ENCODE measurements around the gene ARSG.
A peak's percentile ranks its signal among the peaks of the same experiment; 100 is the strongest.

- TF ChIP-seq, protein P1, sequence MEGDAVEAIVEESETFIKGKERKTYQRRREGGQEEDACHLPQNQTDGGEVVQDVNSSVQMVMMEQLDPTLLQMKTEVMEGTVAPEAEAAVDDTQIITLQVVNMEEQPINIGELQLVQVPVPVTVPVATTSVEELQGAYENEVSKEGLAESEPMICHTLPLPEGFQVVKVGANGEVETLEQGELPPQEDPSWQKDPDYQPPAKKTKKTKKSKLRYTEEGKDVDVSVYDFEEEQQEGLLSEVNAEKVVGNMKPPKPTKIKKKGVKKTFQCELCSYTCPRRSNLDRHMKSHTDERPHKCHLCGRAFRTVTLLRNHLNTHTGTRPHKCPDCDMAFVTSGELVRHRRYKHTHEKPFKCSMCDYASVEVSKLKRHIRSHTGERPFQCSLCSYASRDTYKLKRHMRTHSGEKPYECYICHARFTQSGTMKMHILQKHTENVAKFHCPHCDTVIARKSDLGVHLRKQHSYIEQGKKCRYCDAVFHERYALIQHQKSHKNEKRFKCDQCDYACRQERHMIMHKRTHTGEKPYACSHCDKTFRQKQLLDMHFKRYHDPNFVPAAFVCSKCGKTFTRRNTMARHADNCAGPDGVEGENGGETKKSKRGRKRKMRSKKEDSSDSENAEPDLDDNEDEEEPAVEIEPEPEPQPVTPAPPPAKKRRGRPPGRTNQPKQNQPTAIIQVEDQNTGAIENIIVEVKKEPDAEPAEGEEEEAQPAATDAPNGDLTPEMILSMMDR (IDR thresholded peaks at IDR 0.05; ENCODE audit: low read depth, low read length, poor library complexity, severe bottlenecking): peak; percentile 39
- TF ChIP-seq EZH2phosphoT487 (IDR thresholded peaks at IDR 0.05; ENCODE audit: borderline replicate concordance, low read length): no peak
These were observed 2.5 kb upstream of the ARSG start for GRCh38 chr17:68288804-68289203.
